NCI-H2107 treated with DMSO at 0.1 percent for 48 hours (cell line): ENCODE results near the gene RAB21.

Source experiments
- DNase-seq: peaks from one replicate; lab custom pipeline; 2025; ENCODE audit not compliant: unreplicated experiment; lab: John Stamatoyannopoulos, UW

Gene RAB21

GRCh38 chr12:71754461-71755145, at the start of gene RAB21:
Gene RAB21 (plus strand): TSS chr12:71754863. CDS start chr12:71755130, 267 bp downstream.
- DNase-seq, result peak; percentile 95

GRCh38 chr12:71704920-71705319, 49.7 kb upstream of the RAB21 start:
- DNase-seq, result no peak

GRCh38 chr12:71708658-71709057, 46.0 kb upstream of the RAB21 start:
- no peak for DNase-seq

GRCh38 chr12:71710276-71711125, 44.2 kb upstream of the RAB21 start:
- DNase-seq, result no peak

GRCh38 chr12:71718611-71719010, 36.1 kb upstream of the RAB21 start:
- no peak for DNase-seq

DNA sequence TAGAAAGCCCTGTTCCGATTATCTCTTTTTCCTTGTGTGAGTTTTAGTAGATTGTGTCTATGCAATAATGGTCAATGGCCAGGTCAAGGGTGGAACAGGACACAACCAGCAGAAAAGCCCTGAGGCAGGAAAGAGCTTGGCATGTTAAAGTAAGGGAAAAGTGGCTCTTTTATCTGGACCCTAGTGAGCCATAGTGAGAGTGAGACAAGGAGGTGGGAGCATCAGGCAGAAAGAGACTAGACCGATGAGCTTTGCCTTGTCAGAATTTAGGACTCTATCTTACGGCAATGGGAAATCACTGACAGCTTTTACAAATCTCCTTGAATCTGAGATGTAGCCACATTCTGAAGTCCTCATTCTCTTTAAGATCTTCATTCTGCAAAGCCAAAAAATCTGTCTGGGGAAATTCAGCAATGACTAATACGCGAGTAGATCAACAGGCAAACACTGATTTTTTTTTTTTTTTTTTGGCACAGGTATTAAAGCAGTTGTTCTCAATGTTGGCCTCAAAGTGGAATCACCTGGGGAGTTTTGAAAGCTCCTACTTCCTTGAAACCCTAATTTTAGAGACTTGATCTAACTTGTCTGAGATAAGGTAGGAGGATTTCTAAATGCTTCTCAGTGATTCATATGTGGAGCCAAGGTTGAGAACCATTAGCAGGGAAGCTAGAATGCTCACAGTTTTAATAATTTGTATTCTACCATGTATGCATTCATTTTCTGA, 34.9 kb upstream of the RAB21 start:
- no peak for DNase-seq

GRCh38 chr12:71721783-71722505, 32.7 kb upstream of the RAB21 start:
- no peak for DNase-seq

DNA sequence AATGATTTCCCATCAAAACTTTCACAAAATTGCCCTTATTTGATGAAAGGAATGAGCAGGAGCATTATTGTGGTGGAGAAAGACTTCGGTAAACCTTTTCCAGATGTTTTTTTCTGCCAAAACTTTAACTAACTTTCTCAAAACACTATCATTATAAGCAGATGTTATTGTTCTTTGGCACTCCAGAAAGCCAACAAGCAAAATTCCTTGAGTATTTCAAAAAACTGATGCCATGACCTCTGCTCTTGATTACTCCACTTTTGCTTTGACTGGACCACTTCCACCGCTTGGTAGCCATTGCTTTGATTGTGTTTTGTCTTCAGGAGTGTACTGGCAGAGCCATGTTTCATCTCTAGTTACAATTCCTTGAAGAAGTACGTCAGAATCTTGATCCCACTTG, 29.7 kb upstream of the RAB21 start:
- no peak for DNase-seq

- DNase-seq, result no peak
These were observed 28.1 kb upstream of the RAB21 start for GRCh38 chr12:71726548-71726947.

DNA sequence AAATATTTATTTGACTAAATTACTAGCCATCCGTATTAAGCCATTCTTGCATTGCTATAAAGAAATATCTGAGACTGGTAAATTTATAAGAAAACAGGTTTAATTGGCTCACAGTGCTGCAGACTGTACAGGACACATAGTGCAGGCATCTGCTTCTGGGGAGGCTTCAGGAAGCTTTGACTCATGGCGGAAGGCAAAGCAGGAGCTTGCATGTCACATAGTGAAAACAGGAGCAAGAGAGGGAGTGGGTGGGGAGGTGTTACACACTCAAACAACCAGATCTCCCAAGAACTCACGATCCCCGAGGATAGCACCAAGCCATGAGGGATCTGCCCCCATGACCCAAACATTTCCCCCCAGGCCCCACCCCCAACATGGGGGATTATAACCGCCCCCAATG, 26.7 kb upstream of the RAB21 start:
- DNase-seq, result no peak

GRCh38 chr12:71730936-71731335, 23.7 kb upstream of the RAB21 start:
- no peak for DNase-seq

DNA sequence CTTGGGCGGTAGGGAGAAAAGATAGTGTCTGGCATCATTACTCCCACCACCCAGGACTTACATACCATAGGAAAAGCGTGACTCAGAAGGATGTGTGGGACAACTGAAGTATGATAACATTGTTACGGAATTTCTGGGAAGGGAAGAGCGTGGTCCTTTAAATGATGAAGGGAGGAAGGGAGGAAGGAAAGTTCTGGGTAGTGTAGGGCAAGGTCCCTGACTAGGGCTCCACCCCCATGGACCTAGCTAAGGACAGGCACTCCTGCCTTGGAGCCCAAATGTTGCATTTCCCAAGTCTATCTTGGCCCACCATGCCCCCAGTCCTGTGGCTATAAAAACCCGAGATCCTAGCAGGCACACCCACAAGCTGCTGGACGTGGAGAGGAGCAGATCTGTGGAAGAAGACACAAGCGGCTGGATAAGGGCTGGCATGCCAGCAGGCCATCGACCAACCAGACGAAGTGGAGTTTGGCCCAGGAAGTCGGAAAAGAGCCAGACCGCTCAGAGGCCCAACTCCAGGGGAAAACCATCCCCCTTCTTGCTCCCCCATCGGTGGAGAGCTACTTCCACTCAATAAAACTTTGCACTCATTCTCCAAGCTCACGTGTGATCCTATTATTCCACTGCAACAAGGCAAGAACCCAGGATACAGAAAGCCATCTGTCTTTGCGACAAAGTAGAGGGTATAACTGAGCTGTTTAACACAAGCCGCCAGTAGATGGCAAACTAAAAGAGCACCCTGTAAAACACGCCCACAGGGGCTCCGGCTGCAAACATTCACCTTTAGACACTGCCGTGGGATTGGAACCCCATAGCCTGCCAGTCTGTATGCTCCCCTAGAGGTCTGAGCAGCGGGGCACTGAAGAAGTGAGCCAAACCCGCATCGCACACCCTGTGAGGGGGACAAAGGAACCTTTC, 23.0 kb upstream of the RAB21 start:
- no peak for DNase-seq

GRCh38 chr12:71732357-71732712, 22.3 kb upstream of the RAB21 start:
- no peak for DNase-seq

DNA sequence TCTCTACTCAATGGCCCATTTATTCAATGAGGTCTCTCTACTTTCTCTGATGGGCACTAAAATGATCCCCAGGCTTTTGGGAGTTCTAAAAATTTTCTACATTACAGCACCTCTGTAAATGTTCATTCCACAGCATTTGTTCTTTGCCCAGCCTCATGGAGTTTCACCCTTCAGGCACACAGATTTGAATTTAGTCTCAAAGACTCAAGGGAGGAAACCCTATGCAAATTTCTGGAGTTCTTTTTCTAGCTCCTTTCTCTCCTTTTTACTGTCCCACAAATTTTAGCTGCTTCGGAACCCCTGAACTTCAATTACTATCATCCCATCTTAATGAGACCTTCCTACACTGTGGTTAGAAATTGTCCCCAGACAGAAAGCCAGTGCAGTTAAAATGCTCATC, 17.5 kb upstream of the RAB21 start:
- DNase-seq, result no peak

GRCh38 chr12:71742998-71743397, 11.7 kb upstream of the RAB21 start:
- DNase-seq, result no peak

- no peak for DNase-seq
These were observed 10.0 kb upstream of the RAB21 start for GRCh38 chr12:71744522-71745300.

- DNase-seq, result peak; percentile 67
These were observed 7.6 kb upstream of the RAB21 start for GRCh38 chr12:71746974-71747611.

- DNase-seq, result no peak
These were observed 6.4 kb upstream of the RAB21 start for GRCh38 chr12:71748081-71748850.
